ENCODE results near the gene SCARB1.

The SCARB1 gene

DNA sequence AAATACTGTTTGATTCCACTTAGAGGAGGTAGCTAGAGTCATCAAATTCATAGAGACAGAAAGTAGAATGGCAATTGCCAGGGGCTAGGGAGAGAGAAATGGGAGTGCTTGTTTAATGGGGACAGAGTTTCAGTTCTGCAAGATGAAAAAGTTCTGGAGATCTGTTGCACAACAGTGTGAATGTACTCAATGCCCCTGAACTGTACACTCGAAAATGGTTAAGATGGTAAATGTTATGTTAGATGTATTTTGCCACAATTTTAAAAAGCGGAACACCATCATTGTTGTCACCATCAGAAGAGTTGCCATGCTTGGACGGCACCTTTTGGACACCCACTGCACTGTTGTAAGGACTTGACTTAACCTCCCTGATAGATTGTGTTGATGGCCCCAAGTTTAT lies 106.9 kb downstream of the SCARB1 start:
- DNase-seq = no peak

DNA sequence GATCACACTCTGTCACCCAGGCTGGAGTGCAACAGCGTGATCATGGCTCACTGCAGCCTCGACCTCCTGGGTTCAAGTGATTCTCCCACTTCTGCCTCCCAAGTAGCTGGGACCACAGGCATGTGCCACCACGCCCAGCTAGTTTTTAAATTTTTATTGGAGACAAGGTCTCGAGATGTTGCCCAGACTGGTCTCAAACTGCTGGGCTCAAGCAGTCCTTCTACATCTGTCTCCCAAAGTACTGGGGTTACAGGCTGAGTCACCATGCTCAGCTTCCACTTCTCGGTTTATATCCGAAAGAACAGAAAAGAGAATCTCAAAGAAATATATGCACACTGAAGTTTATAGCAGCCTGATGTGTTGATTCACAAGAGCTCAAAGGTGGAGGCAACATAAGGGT lies 107.5 kb downstream of the SCARB1 start:
- no peak for DNase-seq

DNA sequence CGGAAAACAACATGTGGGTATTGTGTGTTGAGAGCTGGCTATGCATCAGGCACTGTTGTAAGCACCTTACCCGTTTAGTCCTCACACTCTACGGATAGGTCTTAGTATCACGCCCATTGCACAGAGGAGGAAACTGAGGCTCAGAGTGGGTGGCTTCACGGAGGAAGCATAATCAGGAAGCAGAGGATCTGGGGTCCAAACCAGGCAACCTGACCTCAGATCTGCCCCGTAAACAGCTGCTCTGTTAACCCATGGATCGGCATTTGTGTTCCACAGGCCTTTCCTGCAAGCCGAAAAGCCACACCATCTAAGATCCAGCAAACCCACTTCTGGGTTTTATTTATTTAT lies 107.9 kb downstream of the SCARB1 start:
- no peak for DNase-seq

DNA sequence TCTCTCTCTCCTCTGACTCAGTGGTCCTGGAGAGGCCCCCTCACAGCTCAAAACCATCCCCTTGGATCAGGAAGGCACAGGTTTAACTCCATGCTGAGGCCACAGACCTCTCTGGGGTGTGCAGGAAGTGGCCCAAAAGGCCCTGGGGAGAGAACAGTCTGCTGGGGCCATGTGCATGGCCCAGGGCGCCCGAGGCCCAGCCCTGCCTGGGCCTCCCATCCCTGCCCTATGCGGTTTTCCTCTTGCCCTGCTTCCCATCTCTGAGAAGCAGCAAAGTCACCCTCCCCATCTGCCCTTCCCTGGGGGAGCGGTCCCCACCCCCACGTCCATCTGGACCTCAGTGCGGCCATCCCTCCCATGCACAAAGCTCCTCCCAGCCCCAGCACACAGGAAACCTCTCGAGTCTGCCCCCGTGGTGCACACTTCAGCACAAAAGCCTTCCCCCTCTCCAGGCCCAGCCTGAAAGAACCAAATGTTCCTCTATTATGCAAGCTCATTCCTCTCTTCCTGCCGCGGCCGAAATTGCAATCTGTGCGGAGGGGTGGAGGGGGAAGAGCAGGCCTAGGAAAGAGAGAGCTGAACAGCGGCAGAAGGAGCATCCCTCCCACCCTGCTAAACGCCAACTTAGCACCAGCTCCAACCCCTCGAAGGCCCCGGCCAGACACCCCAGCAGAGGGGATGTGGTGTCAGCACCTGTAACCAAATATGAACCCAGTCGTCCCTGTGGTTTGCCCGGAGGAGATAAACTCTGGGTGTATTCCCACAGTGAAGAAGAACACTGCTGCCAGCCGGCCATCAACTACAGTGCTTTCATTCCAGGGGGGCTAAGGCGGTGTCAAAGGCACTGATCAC lies 108.5 kb downstream of the SCARB1 start:
- no peak for DNase-seq

DNA sequence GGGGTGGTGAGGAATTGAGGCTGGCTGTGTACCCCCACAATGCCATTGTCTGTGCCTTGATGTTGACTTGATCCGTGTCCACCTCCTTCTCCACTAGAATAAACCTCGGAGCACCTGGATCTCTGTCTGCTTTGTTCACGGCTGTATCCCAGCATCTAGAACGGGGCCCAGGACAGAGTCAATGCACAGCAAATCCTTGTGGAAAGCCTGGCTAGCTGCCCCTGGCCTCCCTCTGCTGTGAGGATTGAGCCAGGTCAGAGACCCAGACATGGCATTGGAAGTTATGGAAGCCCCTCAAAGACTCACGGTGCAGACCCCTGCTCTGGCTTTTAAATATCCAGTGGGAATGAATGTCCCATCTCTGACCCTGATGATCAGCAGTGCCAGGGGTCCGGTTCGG lies 109.2 kb downstream of the SCARB1 start:
- no peak for DNase-seq

DNA sequence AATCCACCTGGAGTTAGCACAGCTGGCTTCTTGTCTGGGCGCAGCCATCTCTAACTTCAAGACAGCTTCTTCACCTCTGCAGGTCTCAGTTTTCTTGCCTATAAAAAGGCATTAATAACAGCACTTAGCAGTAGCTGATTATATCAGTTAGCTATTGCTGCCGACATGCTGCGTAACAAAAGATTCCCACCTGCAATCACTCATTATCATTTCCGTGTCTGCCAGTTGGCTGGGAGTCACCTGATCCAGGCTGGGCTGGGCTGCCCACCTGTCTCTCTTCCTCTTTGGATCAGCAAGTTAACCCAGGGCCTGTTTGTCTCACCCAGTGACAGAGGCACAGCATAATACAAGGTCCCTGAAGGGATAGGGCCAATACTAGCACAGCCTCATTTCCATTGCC lies 109.7 kb downstream of the SCARB1 start:
- no peak for DNase-seq

DNA sequence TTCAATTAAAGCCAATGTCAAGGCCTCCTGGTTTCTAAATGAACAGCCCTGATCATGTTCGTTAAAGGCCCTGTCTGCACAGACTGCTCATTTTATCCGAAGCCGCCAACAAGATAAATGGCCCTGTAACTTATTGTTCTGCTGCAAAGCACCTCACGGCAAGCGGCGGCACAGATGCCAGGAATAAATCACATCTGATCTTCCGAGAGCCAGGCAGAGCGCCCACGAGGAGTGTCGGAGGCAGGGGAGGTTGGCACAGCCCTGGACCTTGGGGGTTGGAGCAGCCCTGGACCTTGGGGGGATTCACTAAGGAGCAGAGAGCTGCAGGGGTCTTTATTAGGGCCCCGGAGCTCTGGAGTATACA lies 110.5 kb downstream of the SCARB1 start:
- no peak for DNase-seq

DNA sequence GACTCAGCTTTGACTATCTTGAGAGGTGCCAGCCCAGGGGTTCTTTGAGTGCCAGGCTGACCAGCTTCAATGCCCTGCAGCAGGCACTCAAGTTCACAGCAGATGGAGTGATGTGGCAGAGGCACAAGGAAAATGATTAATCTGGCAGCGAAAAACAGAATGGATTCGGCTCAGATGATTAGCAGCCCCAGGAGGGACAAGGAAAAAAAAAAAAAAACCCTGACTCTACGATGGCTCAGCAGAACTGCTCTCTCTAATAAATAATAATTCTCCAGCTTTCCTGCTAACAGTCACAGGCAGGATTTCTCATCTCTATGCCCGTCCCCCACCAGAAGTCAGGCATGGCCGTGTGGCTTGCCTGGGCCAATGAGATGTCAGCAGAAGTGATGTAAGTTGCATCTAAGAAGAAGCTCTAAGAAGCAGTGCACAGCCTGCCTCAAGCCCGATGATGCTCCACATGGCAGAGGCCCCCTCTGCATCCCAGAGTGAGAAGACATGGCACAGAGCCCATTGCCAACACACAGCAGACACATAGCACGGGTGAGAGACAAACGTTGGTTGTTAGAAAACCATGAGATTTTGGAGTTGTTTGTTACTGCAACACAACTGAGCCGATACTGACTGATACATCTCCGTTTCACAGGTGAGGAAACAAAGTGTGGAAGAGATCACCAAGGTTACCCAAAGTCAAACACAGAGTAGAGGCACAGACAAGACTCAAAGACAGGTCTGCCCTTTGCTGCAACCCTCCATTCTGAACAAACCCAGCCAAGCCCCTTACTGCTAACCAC lies 111.0 kb downstream of the SCARB1 start:
- DNase-seq = no peak

DNA sequence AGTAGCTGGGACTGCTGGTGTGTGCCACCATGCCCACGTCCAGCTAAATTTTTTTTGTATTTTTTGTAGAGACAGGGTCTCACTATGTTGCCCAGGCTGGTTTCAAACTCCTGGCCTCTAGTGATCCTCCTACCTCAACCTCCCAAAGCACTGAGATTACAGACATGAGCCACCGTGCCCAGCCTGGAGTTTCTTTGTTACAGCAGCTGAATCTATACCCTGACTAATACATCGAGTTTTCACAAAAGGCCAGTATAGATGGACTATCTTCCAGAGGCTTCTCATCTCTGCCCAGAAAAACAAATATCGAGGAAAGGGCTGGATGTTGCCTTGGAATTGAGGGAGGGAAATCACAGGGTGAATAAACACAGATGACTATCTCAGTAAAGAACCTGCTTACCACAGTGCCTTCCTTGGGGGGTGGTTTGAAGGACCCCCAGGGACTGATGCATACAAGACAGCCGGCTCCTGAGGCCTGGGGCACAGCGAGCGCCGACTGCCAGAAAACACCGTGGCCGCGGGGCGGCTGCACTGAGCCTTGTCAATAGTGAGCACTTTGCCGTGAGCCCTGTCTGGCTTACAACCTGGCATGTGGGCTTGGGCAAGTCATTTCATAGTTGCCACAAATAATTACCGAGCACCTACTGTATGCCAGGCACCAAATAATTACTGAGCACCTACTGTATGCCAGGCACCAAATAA lies 111.9 kb downstream of the SCARB1 start:
- DNase-seq = no peak

DNA sequence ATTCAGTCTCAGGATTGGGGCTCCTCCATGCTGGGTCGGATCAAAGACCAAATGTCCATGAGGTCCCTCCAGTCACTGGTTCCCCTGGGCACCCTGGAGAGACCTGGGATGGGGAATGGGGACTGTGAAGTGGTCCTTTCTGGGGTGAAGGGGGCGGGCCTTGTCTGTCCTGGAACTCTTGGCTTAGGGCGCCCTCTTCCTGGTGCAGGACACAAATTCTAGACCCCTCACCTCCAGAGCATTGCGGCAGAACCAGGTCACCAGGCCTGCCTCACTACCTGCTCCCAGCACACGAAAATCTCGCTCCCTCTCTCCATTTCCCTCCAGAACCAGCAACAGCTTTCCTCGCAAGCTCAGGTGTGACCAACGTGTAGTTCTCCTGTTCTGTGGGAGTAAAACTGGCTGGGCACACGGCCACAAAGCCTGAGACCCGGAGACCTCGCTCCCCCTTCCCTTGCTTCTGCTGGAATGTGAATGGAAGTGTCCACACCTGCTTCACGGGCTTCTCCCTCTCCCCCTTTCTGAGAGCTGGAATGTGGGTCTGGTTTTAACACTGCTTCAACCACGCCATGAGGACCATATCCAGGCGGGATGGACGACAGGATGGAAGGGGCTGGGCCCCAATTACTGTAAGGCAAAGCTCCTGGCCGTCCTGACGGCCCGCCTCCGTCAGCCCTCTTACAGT lies 112.7 kb downstream of the SCARB1 start:
- no peak for DNase-seq

DNA sequence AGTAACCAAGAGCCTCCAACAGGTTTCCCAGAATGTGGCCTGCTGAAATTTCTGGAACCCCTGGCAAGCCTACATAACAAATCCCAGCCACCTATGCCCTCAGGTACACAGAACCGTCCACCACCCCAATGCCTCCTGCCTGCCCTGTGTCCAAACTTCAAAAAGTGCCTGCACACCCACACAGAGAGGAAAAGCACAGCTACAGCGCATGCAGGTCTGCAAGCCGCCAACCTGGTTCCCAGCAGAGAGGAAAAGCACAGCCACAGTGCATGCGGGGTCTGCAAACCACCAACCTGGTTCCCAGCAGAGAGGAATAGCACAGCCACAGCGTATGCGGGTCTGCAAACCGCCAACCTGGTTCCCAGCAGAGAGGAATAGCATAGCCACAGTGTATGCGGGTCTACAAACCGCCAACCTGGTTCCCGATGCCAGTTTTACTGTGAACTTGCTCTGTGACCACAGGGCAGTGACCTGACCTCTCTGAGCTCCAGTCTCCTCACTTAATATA lies 113.5 kb downstream of the SCARB1 start:
- no peak for DNase-seq

DNA sequence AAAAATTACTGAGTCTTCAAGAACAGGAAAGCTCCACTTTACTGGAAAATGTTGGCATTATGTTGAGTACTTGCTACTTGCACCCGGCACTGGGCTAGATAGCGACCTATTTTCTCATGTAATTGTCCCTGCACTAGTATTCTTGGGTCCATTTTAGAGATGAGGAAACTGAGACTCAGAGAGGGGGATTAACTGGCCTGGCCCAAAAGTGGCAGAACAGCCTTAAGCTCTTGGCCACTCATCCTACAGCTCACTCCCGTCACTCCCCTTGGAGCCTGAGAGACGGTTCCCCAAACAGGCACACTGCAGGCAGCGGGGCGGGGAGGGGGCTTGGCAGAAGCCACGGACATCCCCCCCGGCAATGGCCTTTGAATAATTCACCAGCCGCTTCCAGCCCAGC lies 113.9 kb downstream of the SCARB1 start:
- DNase-seq = no peak

DNA sequence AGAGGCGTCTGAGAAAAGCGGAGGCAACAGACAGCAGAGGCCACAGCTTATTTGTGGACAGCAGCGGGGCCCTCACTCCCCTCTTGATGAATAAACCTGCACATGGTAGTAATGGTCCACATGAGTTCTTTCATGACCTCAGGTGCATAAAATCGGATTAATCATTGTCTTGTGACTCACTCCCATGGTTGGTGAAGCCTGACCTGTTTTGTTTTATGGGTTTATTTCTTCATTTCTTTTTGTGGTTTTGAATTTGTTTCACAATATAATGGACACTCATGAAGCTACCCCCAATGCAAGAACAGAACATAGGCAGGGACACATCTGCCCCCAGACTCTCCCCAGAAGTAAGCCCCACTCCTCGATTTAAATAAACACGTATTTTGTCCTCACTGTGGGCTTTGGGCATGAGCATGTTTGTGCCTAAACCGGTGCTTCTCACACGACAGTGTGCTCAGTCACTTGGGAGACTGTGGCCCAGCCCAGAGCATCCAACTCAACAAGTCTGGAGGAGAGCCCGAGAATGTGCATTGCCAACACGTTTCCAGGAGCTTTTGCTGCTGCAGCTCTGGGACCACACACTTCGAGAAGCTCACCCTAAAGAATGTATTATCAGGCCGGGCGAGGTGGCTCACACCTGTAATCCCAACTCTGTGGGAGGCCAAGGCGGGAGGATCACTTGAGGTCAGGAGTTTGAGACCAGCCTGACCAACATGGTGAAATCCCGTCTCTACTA lies 116.1 kb downstream of the SCARB1 start:
- DNase-seq = no peak

DNA sequence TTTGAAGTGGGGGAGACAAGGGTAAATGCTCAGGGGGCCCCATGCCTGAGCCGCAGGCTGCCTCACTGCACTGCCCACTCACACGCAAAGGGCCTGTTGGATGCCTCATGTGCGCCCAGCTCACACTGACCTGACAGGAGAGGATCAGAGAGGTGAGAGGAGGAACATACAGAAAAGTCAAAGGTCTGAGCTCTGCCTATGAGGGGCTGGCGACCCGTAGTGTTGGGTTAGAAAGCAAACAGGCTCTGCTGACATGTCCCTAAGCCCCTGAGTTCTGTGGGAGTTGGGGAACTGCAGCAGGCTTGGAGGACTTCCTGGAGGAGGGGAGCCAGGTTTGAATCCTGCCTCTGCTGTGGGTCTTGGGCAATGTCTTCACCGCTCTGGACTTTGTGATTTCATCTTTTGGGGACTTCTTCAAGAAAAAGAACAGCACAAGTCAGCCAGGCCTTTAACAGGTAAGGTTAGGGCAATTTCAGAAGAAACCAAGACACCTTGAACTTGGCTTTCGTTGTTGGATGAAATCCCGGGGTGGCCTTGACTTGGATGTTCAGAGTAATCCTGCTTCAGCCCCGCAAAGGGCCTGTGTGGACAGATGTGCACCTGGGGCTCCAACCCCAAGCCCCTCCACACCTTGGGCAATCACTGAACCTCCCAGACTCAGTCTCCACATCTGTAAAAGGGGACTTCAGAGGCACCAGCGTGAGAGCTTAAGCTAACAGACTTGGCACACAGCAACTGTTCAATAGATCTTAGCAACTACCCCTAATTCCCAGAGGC lies 116.8 kb downstream of the SCARB1 start:
- no peak for DNase-seq

DNA sequence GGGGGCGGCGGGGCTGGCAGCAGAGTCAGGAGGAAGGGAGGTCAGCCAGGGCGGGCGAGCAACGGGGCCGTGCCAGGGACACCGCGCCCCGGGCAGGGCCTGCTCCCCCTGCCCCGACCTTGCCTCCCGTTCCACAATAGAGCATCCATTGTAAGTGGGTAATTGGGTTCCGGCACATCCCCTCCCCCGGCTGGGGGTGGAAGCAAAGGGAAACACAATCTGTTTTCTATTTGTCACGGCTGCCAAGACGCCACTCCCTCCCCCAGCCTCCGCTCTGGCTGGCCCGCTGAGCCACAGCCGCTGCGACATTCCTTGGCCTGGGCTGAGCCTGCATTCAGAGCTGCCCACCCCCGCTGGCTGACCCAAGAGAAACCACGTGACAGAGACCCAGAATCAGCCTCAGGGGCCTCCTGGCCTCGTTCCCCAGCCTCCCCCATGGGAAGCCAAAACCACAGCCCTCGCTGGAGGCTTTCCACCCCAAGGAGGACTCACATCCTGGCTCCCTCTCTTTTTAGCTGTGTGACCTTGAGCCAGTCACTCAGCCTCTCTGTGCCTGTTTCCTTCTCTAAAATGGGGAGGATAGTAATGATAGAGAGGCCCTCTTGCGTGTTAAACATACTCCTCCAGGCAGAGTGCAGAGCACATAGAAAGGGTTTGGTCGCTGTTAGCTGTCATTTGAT lies 117.6 kb downstream of the SCARB1 start:
- no peak for DNase-seq

DNA sequence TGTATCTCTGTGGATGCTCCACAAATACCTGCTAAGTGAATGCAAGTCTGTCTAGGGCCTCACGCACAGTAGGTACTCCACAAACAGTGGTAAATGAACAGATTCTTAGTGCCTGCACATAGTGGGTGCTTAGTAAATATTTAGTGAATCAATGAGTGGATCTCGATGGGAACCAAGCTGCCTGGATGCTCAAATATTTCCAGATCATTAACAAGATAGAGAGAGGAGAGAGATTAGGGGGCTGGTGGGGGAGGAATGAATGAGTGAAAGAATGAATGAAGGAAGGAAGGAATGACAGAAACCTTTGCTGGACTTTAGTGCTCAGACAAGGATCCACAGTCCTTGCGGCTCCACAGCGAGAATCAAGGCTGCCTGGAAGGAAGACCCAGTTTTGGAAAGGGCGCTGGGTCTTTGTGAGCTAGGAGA lies 118.2 kb downstream of the SCARB1 start:
- DNase-seq = no peak

DNA sequence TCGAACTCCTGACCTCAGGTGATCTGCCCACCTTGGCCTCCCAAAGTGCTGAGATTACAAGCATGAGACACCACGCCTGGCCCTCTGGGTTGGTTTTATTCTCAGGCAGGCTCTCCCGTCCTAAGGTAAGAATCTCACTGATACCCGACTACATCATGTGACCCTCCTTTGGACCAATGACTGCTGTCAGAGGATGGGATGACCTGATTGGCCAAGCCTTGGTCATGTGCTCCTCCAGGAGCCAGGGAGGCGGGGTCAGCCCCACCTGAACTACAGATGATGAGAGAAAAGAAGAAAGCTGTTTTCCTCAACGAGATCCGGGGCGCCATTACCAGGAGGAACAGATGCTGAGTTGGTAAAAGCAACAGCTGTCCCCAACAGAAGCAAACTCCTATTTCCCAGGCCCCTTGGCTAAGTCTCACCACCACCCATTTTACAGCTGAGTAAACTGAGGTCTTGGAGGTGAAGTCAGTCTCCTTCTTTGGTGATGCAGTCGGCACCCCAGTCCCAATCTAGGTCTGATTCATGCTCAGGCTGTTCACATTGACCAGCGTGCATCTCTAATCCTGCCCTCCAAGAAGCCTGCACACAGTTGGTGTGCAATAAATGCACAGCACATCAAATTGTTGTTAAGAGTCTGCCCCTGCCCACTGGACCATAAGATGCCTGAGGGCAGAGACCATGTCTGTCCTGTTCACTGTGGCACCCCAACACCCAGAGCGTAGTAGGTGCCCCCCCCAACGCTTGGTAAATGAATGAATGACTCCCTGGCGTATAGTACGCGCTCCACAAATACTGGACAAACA lies 118.8 kb downstream of the SCARB1 start:
- no peak for DNase-seq

DNA sequence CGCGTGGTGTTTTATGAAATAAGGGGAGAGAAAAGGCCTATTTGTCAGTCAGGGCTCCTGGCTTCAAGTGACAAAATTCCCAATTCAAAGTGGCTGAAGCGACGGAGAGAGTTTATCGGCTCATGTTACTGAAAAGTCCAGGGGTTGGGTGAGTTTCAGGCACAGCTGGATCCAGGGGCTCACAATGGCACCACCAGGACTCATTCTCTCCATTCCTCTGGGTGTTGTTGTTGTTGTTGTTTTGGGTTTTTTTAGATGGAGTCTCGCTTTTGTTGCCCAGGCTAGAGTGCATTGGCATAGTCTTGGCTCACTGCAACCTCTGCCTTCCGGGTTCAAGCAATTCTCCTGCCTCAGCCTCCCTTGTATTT lies 119.4 kb downstream of the SCARB1 start:
- no peak for DNase-seq

DNA sequence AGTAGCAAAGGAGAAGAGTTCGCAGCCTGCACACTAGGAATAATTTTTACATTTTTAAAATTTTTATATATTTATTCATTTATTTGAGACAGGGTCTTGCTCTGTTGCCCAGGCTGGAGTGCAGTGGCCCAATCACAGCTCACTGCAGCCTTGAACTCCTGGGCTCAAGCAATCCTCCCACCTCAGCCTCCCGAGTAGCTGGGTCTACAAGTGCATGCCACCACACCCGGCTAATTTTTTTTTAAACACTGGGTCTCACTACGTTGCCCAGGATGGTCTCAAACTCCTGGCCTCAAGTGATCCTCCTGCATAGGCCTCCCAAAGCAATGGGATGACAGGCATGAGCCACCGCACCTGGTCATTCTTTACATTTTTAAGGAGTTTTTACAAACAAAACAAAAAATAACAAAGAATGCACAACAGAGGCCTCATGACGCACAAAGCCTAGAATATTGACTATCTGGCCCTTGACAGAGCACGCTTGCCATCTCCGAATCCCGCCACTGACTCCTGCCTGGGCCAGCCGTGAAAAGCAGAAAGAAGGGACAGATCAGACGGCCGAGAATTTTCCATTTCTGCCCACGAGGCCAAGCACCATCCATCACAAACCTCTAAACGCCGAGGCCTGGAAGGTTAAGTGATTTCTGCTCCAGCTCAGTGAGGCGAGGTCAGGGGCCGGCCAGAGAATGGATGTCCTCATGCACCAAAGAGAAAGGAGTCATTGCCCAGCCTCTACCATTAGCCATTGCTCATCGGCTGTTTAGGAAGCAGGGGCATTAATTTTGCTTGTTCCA lies 120.0 kb downstream of the SCARB1 start:
- no peak for DNase-seq

Measured in effector CD4-positive, alpha-beta T cell (primary cell).